Middle frontal gyrus (tissue), 1 donor: Measurements from ENCODE around the gene GTF2H3.
A peak's percentile ranks its signal among the peaks of the same experiment; 100 is the strongest.

Source experiments
- DNase-seq: peaks from one replicate; pipeline ENCODE4 v3.0.0-alpha.2; 2015; ENCODE audit warnings: low spot score; ENCODE audit errors: extremely low spot score

Gene GTF2H3

DNA sequence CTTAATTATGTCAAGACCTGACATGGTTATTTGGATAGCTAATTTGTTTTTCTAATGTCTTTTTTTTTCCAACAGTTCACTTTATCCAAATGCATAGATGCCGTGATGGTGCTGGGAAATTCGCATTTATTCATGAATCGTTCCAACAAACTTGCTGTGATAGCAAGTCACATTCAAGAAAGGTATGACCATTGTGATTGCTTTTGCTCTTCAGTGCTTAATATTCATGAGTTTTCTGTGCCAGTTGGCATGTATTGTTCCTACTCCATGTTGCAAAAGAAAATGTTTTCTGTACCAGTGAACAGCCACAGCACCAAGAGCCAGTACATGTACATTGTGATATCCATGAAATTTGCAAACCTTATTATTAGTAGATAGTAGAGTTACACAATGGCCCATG, 11.8 kb downstream of the GTF2H3 start:
- DNase-seq: no peak

DNA sequence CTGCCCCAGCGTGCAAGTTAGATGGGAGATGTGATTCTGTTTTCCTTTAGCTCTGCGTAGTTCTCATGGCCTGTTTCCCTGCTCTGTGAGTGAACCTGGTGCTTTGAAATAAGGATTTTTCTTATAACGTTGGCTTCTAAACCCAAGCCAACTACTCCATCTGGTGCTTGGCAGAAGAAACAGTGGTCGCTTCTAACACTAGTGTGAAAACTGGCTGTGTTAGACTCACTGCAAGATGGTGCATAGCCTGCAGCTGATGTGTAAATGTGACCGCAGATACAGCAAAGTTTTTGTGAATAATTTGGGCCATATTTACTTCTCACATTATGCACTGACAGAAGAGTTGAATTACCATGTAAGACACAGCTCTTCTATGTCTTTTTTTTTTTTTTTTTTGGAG, 12.2 kb downstream of the GTF2H3 start:
- DNase-seq: peak; percentile 12

DNA sequence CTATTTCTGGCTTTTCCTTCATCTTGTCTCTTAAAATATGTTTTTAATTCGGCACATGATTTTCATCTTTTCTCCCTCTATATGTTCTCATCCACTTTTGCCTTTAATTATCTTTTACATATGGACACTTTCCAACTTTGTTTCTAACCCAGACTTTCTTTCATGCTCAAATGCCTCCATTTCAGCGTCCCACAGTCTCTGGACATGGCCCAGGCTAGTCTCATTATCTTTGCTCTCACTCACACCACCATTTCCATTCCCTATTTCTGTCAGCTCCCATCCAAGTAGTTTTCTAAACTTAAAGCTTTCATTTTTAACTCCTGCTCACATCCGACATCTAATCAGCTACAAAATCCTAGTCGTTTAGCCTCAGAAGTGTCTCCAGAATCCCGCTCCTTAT, 14.8 kb downstream of the GTF2H3 start:
- no peak for DNase-seq

DNA sequence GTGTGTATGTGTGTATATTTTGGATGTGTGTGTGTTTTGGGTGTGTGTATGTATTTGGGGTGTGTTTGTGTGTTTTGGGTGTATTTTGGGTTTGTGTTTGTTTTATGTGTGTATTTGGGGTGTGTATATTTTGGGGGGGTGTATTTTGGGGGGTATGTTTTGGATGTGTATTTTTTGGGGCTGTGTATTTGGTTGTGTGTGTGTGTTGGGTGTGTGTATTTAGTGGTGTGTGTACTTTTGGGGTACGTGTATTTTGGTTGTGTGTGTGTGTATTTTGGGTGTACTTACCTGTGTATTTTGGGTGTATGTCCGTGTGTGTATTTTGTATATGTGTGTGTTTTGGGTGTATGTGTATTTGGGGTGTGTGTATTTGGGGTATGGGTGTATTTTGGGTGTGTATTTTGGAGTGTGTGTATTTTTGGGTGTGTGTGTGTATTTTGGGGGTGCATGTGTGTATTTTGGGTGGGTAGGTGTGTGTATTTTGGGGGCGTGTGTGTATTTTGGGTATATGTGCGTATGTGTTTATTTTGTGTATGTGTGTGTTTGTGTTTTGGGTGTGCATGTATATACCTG, 20.6 kb downstream of the GTF2H3 start:
- no peak for DNase-seq

DNA sequence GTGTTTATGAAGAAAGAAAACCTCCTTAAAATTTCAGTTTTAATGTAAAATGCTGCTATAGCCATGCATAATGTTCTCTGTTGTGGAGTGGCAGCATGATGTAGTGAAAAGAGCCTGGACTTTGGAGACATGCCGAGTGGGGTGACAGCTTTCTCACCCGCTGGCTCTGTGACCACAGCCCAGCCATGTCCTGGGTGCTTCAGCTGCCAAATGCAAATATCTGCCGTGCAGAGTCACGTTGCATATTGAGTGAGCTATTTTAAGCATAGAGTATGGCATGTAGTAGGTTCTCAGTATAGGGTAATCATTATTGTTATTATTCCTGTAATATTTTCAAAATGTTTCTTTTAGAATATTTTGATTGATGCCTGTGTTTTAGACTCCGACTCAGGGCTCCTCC, 21.8 kb downstream of the GTF2H3 start:
- no peak for DNase-seq

DNA sequence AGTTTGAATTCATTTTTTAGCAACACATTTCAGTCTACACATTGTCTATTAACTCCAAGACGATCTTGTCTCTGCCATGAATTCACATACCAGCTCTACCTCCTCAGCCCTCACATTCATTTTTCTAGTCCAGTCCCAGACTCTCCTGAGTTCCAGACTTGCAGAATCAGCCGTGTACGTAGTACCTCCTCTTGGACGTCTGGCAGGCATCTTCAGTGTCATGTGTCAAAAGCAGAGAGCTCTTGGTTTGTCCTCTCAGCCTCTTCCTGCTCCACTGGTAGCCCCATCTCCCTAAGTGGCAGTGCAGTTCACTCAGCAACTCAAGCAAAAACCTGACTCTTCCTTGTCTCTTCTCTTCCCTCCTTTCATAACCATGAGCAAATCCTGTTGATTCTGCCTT, 22.8 kb downstream of the GTF2H3 start:
- DNase-seq: no peak

DNA sequence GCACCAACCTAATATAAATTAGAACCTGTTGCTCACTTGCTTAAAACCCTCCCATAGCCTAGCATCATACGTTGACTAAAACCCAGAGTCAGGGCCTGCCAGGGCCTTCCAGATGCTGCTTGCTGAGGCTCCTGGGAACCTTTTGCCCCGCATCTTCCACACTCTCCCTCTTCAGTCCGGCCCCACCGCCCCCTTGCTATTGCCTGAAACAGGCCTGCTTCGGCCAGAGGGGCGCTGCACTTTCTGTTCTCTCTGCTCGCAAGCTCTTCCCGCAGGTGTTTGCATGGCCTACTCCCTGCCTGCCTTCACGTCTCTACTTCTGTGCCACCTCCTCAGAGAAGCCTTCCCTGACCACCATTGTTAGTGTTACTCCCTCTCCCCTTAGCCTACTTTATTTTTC, 23.6 kb downstream of the GTF2H3 start:
- DNase-seq: no peak

DNA sequence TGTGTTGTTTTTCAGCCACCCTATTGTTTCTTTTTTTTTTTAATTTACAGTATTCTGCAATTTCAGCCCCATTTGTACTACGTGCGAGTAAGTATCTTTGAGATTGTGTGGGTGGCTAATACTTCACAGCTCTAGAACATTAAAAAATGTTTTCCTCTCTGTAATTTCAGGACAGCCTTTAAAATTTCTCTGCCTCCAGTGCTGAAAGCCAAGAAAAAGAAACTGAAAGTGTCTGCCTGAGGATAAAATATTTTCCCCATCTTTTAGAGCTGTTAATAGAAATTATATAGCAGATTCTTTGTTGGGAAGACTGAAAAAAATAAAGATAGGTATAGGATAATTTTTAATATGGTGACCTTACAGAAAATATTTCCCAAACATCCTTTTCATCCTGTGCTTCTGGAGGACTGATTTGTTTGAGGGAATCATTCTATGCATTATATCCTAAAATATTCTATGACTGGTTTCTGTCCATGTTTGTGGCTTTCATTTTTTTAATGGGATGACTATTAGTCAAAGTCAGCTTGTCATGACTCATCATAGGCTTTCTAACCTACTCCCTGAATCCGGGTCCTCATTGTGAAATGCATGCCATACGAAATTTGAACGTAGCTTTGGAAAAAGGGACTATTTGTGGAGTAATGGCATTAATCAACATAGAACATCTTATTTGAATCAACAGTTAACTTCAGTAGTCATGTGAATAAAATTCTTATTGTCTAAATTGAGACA, 26.5 kb downstream of the GTF2H3 start:
- no peak for DNase-seq

DNA sequence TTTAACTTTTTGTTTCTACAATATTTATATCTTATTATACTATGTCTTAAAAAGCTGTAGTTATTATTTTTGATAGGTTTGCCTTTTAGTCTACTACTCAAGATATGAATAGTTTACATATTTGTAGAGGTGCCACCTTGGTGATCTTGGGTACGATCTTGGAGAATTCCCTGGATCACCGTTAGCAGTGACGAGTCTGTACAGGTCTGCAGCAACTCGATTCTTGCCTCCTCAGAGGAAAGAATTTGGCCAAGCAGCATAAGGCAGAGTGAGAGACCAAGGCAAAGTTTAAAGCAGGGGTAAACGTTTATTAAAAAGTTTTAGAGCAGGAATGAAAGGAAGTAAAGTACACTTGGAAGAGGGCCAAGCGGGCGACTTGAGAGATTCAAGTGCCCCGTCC, 34.1 kb downstream of the GTF2H3 start:
- no peak for DNase-seq

DNA sequence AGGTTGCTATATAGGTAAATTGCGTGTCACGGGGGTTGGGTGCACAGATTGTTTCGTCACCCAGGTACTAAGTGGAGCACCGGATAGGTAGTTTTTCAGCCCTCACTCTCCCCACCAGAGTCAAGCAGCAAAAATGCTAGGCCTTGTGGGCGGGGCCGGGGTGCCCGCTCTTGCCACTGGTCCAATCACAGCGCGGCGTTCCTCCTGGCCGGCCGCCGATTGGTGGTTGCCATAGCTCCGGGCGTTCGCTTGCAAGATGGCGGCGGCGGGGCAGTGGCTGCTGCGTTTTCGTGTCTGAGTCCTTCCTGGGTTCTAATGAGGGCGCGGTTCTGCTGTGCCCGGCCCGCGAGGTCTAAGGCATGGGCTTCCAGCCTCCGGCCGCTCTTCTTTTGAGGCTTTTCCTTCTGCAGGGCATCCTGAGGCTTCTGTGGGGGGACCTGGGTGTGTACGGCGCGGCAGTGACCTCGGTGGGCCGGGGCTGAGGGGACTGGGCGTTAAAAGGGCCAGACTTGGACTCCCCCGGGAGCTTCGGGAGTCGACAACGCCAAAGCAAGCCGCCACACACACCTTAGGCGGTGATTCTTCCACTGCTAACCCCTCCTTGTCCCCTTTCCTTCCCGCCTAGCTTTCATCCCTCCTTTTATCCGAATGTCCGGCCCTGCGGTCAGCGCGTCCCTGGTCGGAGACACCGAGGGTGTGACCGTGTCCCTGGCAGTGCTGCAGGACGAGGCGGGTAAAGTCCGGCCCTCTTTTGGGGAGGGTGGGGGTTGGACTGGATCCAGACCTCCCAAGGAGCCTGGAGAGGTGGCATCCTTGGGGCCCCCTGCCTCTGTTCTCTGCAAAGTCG, 37.5 kb downstream of the GTF2H3 start, which contains the start of gene TCTN2:
Gene TCTN2 (plus strand): TSS at position 232 of the 847 bp plus-strand sequence. CDS start 128 bp downstream, at position 360.
- peak; percentile 90 for DNase-seq

DNA sequence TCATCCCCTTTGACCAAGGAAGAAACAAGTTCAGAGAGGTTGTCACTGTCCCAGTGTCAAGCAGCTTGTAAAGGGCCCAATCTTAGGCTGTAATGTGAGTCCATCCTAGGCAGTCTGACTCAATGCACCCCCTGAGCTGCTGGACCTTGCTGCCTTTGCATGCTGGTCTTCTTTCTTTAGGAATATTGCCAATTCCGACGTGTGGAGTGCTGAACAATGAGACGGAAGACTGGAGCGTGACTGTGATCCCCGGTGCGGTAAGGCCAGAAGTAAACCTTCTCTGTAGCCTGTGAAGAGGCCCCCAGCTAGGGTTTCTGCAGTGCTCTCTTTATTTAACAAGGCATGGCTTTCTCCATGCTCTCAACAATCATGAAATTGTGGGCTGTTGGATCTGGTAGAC, 38.2 kb downstream of the GTF2H3 start:
- no peak for DNase-seq

DNA sequence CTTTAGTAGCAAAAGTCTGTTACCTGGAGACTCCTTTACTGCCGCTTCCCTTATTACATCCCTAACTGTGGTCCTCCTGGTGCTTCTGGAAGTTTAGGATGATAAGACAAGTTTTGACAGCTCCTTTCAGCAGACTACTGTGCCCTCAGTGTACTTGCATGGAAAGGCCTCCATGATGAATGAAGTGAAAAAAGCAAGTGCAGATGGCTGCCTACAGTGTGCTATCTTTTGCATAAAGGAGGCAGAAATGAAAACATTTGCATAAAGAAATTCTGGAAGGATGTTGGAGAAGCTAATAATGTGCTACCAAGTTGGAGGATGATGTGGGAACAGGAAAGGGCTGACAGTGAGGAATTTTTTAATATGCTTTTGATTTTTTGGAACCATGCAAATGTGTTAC, 41.8 kb downstream of the GTF2H3 start:
- DNase-seq: no peak

DNA sequence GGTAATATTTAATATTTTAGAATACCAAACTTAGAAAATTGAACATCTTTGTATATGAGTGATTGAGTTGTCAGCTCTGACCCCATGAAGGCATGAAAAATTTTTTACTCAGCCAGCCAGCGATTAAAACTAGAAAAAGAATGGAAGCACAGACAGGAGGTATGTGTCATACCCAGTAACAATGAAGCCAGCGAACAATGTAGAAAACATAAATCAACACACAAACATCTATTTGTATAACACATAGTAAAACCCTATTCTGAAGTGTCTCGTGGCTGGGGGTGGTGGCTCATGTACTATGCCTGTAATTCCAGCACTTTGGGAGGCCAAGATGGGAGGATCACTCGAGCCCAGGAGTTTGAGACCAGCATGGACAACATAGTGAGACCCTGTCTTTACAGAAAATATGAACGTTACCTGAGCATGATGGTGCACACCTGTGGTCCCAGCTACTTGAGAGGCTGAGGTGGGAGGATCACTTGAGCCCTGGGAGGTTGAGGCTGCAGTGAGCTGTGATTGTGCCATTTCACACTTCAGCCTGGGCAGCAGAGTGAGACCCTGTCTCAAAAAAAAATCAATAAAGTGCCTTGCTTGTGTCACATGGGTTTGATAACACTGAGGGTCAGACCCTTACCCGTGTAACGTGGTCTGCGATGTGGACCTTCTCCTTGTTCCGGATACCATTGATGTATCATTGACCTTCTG, 43.1 kb downstream of the GTF2H3 start:
- DNase-seq: no peak

DNA sequence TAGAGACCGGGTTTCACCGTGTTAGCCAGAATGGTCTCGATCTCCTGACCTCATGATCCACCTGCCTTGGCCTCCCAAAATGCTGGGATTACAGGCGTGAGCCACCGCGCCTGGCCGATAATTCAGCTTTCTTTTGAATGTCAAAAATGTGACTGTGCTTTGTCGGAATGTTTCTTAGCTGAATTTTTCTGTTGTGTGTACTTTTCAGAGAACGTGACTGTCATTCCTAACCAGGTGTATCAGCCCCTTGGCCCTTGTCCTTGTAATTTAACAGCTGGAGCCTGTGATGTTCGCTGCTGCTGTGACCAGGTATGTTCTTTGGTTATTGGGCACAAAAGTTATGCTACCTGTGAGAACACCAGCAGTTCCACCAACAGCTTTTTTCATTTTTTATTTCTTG, 45.4 kb downstream of the GTF2H3 start:
- DNase-seq: no peak

DNA sequence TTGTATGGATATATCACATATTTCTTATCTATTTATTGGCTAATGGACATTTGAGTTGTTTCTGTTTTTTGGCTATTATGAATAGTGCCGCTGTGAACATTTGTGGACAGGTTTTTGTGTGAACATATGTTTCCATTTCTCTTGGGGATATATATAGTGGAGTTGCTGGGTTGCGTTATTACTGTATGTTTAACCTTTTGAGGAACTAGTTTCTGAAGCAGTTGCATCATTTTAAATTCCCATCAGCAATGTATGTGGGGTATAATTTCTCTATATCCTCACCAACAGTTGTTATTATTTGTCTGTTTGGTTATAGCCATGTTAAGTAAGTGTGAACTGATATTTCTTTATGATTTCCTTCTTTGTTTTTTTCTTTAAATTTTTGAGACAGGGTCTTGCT, 48.0 kb downstream of the GTF2H3 start:
- DNase-seq: no peak

DNA sequence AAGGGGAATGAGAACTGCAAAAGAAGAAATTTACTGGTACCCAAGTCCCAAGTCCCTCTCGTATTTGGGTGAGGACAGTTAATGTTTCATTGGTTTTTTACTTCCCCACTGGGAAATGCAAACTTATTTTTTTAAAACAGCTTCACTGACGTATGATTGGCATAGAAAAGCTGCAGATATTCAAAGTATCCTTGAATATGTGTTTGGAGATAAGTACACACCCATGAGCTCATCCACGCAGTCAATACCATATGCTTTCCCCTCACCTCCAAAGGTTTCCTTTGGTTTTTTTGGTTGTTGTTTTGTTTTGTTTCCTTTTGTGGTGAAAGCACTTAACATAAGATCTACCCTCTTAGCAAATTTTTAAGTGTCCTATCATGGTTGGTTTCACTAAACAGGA, 50.3 kb downstream of the GTF2H3 start:
- DNase-seq: no peak

DNA sequence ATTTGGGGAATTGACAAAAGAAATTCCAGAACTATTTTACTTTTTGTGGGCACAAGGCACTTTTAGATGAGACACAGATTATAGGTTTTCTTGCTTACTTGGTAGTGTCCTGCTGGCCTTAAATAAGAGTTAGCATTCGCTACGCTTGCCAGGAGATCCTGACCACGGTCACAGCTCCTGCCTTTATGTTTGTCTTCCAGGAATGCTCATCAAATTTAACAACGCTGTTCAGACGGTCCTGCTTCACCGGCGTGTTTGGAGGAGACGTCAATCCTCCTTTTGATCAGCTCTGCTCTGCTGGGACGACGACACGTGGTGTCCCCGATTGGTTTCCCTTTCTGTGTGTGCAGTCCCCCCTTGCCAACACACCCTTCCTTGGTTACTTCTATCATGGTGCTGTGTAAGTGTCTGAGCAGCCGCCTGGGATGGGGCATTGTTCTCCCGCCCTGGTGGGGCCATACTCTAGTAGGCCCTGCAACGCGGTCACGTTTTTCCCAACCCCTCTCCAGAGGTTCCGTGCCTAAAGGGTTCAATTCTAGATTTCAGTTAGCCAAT, 53.1 kb downstream of the GTF2H3 start:
- no peak for DNase-seq

DNA sequence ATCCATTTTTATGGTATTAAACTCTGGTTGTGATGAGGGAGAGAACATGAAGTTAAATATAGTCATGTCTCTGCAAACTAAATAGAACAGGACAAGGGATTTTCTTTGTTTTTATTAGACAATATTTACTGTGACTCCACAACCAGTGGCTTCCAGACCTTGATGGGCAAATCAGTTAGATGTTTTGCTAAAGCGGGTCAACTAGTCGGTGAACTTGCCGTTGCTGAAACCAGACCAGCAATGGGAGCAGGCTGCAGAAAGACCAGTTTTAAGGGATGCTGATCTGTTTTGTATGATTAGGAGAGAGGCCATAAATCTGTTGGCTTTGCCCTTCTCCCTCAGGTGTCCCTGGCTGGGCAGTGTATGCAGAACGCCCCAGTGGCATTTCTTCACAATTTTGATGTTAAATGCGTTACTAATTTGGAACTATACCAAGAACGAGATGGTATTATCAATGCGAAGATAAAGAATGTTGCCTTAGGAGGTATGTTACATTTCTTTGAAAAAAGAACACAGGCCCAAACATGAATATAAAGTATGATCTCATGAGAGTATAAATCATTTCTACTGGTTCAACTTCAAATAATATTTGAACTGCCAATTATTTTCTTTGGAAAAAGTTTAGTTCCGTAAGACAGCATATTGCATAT, 56.7 kb downstream of the GTF2H3 start:
- no peak for DNase-seq

DNA sequence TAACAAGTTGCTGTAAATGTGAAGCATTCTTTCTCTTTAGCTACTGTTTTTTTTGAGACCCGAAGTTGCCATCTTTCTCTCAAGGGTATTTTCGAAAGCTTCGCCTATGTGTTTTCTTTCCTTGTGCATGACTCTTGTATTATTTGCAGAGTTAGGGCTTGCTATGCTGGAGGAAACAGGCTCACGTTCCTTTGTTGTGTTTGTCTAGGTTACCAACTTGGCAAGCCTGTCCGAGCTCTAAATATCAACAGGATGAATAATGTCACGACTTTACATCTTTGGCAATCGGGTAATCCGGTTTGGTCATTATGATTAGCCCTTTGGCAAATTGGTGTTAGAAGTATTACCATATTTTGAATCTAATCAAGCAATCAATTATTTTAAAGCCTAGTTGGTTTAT, 62.6 kb downstream of the GTF2H3 start:
- no peak for DNase-seq

DNA sequence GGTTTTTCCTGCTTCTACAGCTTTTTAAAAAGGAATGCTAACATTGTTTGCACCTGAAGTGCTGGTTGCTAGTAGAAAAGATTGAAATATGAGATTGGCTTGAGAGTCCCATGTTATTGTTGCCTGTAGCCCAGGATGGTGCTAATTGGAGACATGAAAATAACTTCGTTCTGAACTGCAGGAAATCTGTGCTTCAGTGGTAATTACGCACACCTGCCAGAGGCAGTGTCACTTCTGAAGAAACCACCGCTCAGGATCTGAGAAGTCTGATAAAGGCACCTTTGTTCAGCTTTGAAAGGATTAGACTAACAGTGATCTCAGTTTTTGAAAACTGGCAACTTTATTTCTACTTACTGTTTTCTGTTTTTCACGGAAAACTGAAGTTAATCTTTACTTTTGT, 63.0 kb downstream of the GTF2H3 start:
- DNase-seq: no peak

DNA sequence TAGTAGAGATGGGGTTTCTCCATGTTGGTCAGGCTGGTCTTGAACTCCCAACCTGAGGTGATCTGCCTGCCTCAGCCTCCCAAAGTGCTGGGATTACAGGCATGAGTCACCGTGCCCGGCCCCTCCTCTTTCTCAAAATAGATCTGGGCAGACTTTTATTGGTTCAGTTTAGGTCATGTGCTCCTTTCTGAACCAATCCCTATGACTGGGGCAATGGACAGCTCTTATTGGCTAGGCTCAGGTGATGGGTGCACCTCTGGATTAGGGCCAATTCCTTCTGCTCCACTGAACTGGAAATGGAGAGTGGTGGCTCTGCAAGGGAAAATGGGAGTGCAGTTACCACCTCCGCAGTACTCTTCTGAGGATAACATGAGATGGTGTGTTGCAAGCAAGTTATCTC, 72.3 kb downstream of the GTF2H3 start:
- DNase-seq: no peak
